Memory B cell (primary cell): ENCODE measurements around the gene SNX3.
"Not testable (repeated sequence)": the region's sequence is repeated elsewhere in the genome, so short reads cannot be mapped to it uniquely, and the experiment has no call there.

Source experiments
- ATAC-seq: fragments of 150-1000 bp; cut with Tn5 transposase; 2 replicates; pipeline ENCODE4 v1.10.0; 2021; ENCODE audit warnings: low read depth, mild to moderate bottlenecking, moderate library complexity
- DNase-seq, 2 donors: peaks; one replicate each; pipeline ENCODE4 v3.0.0; 2022; ENCODE audit warnings: low spot score in 2 of 2
- H3K27ac Mint-ChIP-seq: one replicate; pipeline ENCODE4 v1.8.0; 2022; ENCODE audit warnings: mild to moderate bottlenecking, moderate library complexity, mixed read lengths
- H3K27me3 Mint-ChIP-seq: one replicate; pipeline ENCODE4 v1.8.0; 2022; ENCODE audit warnings: mixed read lengths
- H3K36me3 Mint-ChIP-seq: one replicate; pipeline ENCODE4 v1.8.0; 2022; ENCODE audit warnings: mild to moderate bottlenecking, mixed read lengths
- H3K4me1 Mint-ChIP-seq: one replicate; pipeline ENCODE4 v1.8.0; 2022; ENCODE audit warnings: mixed read lengths
- H3K4me3 Mint-ChIP-seq: one replicate; pipeline ENCODE4 v1.8.0; 2022; ENCODE audit warnings: mild to moderate bottlenecking, moderate library complexity, mixed read lengths
- H3K9me3 Mint-ChIP-seq: one replicate; pipeline ENCODE4 v1.8.0; 2022; ENCODE audit warnings: mixed read lengths

Gene SNX3

GRCh38 chr6:108250240-108250866 is 10.5 kb downstream of the SNX3 start:
- peaks cover 26% of the 10 kb centered on the region for H3K36me3 Mint-ChIP-seq

GRCh38 chr6:108247965-108248536 is 12.8 kb downstream of the SNX3 start:
- Mint-ChIP-seq H3K4me3 (no peak overlapping the region), H3K27ac (peak overlapping the region; percentile 61), H3K27me3 (no peaks in the 10 kb centered on the region), H3K9me3 (no peaks in the 10 kb centered on the region), H3K4me1 (peaks cover 25% of the 10 kb centered on the region), H3K36me3 (peaks cover 29% of the 10 kb centered on the region)
- DNase-seq = no peak
- no peak for ATAC-seq

More at GRCh38 chr6:108250240-108250866, 10.5 kb downstream of the SNX3 start:
- Mint-ChIP-seq H3K4me1 (peaks cover 36% of the 10 kb centered on the region), H3K4me3 (no peak overlapping the region), H3K27me3 (no peaks in the 10 kb centered on the region), H3K27ac (peak overlapping the region; percentile 81), H3K9me3 (no peaks in the 10 kb centered on the region)
- no peak for DNase-seq
- peak; percentile 53 for ATAC-seq

GRCh38 chr6:108245095-108245494 is 15.7 kb downstream of the SNX3 start:
- Mint-ChIP-seq H3K4me1 (peaks cover 19% of the 10 kb centered on the region), H3K36me3 (peaks cover 38% of the 10 kb centered on the region)

GRCh38 chr6:108243836-108244235 is 17.0 kb downstream of the SNX3 start:
- Mint-ChIP-seq H3K9me3 (peaks cover 2% of the 10 kb centered on the region), H3K27ac (no peak overlapping the region), H3K4me3 (no peak overlapping the region), H3K4me1 (peaks cover 21% of the 10 kb centered on the region), H3K36me3 (peaks cover 40% of the 10 kb centered on the region), H3K27me3 (no peaks in the 10 kb centered on the region)
- ATAC-seq (no peak), DNase-seq (no peak)

More at GRCh38 chr6:108245095-108245494, 15.7 kb downstream of the SNX3 start:
- H3K9me3 Mint-ChIP-seq, H3K27me3 Mint-ChIP-seq, DNase-seq, H3K27ac Mint-ChIP-seq, H3K4me3 Mint-ChIP-seq, ATAC-seq: not testable (repeated sequence)

- Mint-ChIP-seq H3K27ac (no peak overlapping the region), H3K4me1 (peaks cover 21% of the 10 kb centered on the region), H3K9me3 (peaks cover 2% of the 10 kb centered on the region), H3K36me3 (peaks cover 40% of the 10 kb centered on the region), H3K27me3 (no peaks in the 10 kb centered on the region), H3K4me3 (no peak overlapping the region)
- ATAC-seq = no peak
- no peak for DNase-seq
These were observed 18.1 kb downstream of the SNX3 start for GRCh38 chr6:108242721-108243120.

- DNase-seq (no peak), ATAC-seq (no peak)
- peaks cover 40% of the 10 kb centered on the region for H3K36me3 Mint-ChIP-seq
- peak overlapping the region; percentile 37 for H3K27ac Mint-ChIP-seq
- peaks cover 2% of the 10 kb centered on the region for H3K9me3 Mint-ChIP-seq
- no peak overlapping the region for H3K4me3 Mint-ChIP-seq
- H3K27me3 Mint-ChIP-seq = no peaks in the 10 kb centered on the region
- H3K4me1 Mint-ChIP-seq = peaks cover 21% of the 10 kb centered on the region
These were observed 18.6 kb downstream of the SNX3 start for GRCh38 chr6:108242259-108242658.

GRCh38 chr6:108238322-108238721 is 22.5 kb downstream of the SNX3 start:
- no peak for DNase-seq
- H3K27me3 Mint-ChIP-seq = no peaks in the 10 kb centered on the region
- H3K9me3 Mint-ChIP-seq = peaks cover 2% of the 10 kb centered on the region
- no peak for ATAC-seq
- H3K4me3 Mint-ChIP-seq = no peak overlapping the region
- peaks cover 26% of the 10 kb centered on the region for H3K4me1 Mint-ChIP-seq
- H3K27ac Mint-ChIP-seq = no peak overlapping the region
- peaks cover 26% of the 10 kb centered on the region for H3K36me3 Mint-ChIP-seq

- peaks cover 27% of the 10 kb centered on the region for H3K4me1 Mint-ChIP-seq
- DNase-seq = no peak
- H3K27ac Mint-ChIP-seq = no peak overlapping the region
- H3K36me3 Mint-ChIP-seq = peaks cover 16% of the 10 kb centered on the region
- no peaks in the 10 kb centered on the region for H3K27me3 Mint-ChIP-seq
- ATAC-seq = no peak
- H3K9me3 Mint-ChIP-seq = no peaks in the 10 kb centered on the region
- H3K4me3 Mint-ChIP-seq = no peak overlapping the region
These were observed 24.0 kb downstream of the SNX3 start for GRCh38 chr6:108236791-108237190.

GRCh38 chr6:108235127-108235526 is 25.7 kb downstream of the SNX3 start:
- peaks cover 28% of the 10 kb centered on the region for H3K4me1 Mint-ChIP-seq
- no peaks in the 10 kb centered on the region for H3K9me3 Mint-ChIP-seq

GRCh38 chr6:108228416-108228815 is 32.4 kb downstream of the SNX3 start:
- DNase-seq = no peak
- peaks cover 5% of the 10 kb centered on the region for H3K36me3 Mint-ChIP-seq
- no peaks in the 10 kb centered on the region for H3K9me3 Mint-ChIP-seq
- H3K4me1 Mint-ChIP-seq = peaks cover 12% of the 10 kb centered on the region
- H3K27ac Mint-ChIP-seq = no peak overlapping the region
- no peak overlapping the region for H3K4me3 Mint-ChIP-seq
- ATAC-seq = no peak
- no peaks in the 10 kb centered on the region for H3K27me3 Mint-ChIP-seq

More at GRCh38 chr6:108235127-108235526, 25.7 kb downstream of the SNX3 start:
- H3K27me3 Mint-ChIP-seq = no peaks in the 10 kb centered on the region
- no peak overlapping the region for H3K4me3 Mint-ChIP-seq
- peaks cover 9% of the 10 kb centered on the region for H3K36me3 Mint-ChIP-seq
- H3K27ac Mint-ChIP-seq = no peak overlapping the region
- DNase-seq (no peak), ATAC-seq (no peak)

GRCh38 chr6:108227290-108227689 is 33.5 kb downstream of the SNX3 start:
- Mint-ChIP-seq H3K4me1 (peaks cover 6% of the 10 kb centered on the region), H3K36me3 (peaks cover 9% of the 10 kb centered on the region), H3K9me3 (no peaks in the 10 kb centered on the region), H3K4me3 (no peak overlapping the region), H3K27me3 (no peaks in the 10 kb centered on the region), H3K27ac (peak overlapping the region; percentile 60)
- DNase-seq = no peak
- no peak for ATAC-seq

- H3K9me3 Mint-ChIP-seq = no peaks in the 10 kb centered on the region
- peak overlapping the region; percentile 3 for H3K27ac Mint-ChIP-seq
- H3K36me3 Mint-ChIP-seq = peaks cover 30% of the 10 kb centered on the region
- no peak for DNase-seq
- H3K4me1 Mint-ChIP-seq = peaks cover 2% of the 10 kb centered on the region
- no peak overlapping the region for H3K4me3 Mint-ChIP-seq
- ATAC-seq = no peak
- H3K27me3 Mint-ChIP-seq = no peaks in the 10 kb centered on the region
These were observed 38.3 kb downstream of the SNX3 start for GRCh38 chr6:108222504-108222903.

GRCh38 chr6:108222064-108222463 is 38.8 kb downstream of the SNX3 start:
- H3K27me3 Mint-ChIP-seq = no peaks in the 10 kb centered on the region
- H3K4me3 Mint-ChIP-seq = no peak overlapping the region
- peaks cover 2% of the 10 kb centered on the region for H3K4me1 Mint-ChIP-seq
- H3K27ac Mint-ChIP-seq = peak overlapping the region; percentile 3
- DNase-seq (no peak), ATAC-seq (no peak)
- H3K36me3 Mint-ChIP-seq = peaks cover 30% of the 10 kb centered on the region
- H3K9me3 Mint-ChIP-seq = no peaks in the 10 kb centered on the region

- Mint-ChIP-seq H3K4me3 (no peak overlapping the region), H3K4me1 (no peaks in the 10 kb centered on the region), H3K27me3 (no peaks in the 10 kb centered on the region), H3K9me3 (no peaks in the 10 kb centered on the region), H3K36me3 (peaks cover 29% of the 10 kb centered on the region), H3K27ac (no peak overlapping the region)
- DNase-seq (no peak), ATAC-seq (no peak)
These were observed 49.2 kb downstream of the SNX3 start for GRCh38 chr6:108211671-108212070.

- no peak for ATAC-seq
- no peaks in the 10 kb centered on the region for H3K9me3 Mint-ChIP-seq
- no peak overlapping the region for H3K4me3 Mint-ChIP-seq
- peaks cover 34% of the 10 kb centered on the region for H3K36me3 Mint-ChIP-seq
- no peak for DNase-seq
- no peak overlapping the region for H3K27ac Mint-ChIP-seq
- no peaks in the 10 kb centered on the region for H3K27me3 Mint-ChIP-seq
- no peaks in the 10 kb centered on the region for H3K4me1 Mint-ChIP-seq
These were observed 50.3 kb downstream of the SNX3 start for GRCh38 chr6:108210556-108210955.
